Body of pancreas (tissue), 4 donors: ENCODE data around the gene LY6G6D.

ENCODE experiments used
- POLR2A ChIP-seq, 3 donors: fragments of 450-650 bp; IDR thresholded peaks; one replicate each; pipeline ENCODE4 v1.6.1; 2016; ENCODE audit warnings: antibody characterized with exemption in 3 of 3, mild to moderate bottlenecking in 2 of 3
- TF ChIP-seq, protein P1 (sequence below), 7 experiments: fragments of 450-650 bp in 4 of 7; fragments of 200-600 bp in 3 of 7; sonication (generic) in 3 of 7; IDR thresholded peaks; one replicate each; pipeline ENCODE4 v1.5.1; 2016 to 2019; ENCODE audit warnings: antibody characterized with exemption in 7 of 7

DNA sequence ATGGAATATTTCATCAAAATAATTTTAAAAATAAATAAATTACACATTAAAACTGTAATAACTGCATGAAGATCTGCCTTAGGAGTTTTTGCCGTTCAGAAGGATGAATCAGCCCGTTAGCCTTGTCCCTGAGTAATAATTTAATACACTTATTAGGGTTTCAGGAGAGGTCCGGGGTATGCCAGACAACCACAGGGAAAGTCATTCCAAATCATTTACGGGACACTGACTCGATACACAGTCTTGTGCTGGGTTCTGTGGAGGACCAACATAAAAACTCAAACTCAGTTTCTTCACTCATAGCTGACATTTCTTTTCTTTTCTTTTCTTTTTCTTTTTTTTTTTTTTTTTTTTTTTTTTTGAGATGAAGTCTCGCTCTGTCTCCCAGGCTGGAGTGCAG lies 9.2 kb upstream of the LY6G6D start:
- TF ChIP-seq, protein P1, sequence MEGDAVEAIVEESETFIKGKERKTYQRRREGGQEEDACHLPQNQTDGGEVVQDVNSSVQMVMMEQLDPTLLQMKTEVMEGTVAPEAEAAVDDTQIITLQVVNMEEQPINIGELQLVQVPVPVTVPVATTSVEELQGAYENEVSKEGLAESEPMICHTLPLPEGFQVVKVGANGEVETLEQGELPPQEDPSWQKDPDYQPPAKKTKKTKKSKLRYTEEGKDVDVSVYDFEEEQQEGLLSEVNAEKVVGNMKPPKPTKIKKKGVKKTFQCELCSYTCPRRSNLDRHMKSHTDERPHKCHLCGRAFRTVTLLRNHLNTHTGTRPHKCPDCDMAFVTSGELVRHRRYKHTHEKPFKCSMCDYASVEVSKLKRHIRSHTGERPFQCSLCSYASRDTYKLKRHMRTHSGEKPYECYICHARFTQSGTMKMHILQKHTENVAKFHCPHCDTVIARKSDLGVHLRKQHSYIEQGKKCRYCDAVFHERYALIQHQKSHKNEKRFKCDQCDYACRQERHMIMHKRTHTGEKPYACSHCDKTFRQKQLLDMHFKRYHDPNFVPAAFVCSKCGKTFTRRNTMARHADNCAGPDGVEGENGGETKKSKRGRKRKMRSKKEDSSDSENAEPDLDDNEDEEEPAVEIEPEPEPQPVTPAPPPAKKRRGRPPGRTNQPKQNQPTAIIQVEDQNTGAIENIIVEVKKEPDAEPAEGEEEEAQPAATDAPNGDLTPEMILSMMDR (IDR thresholded peaks at IDR 0.05) = no peak
- TF ChIP-seq POLR2A (IDR thresholded peaks at IDR 0.05) = no peak
